CD4-positive, alpha-beta T cell treated with Interleukin-6 at 100 ng/mL for 8 hours (primary cell): ENCODE measurements around the gene SCUBE2.

Experiments used
- DNase-seq: peaks from one replicate; pipeline ENCODE4 v3.0.0-alpha.2; 2020; ENCODE audit warnings: mixed read lengths, low spot score

The SCUBE2 gene

GRCh38 chr11:9074338-9075029 is 16.9 kb downstream of the SCUBE2 start:
- DNase-seq = no peak

GRCh38 chr11:9073466-9074225 is 17.8 kb downstream of the SCUBE2 start:
- DNase-seq = no peak

GRCh38 chr11:9072626-9073176 is 18.7 kb downstream of the SCUBE2 start:
- DNase-seq = no peak

- no peak for DNase-seq
These were observed 19.7 kb downstream of the SCUBE2 start for GRCh38 chr11:9071692-9072091.

GRCh38 chr11:9070749-9071491 is 20.5 kb downstream of the SCUBE2 start:
- no peak for DNase-seq

GRCh38 chr11:9069862-9070470 is 21.4 kb downstream of the SCUBE2 start:
- no peak for DNase-seq

GRCh38 chr11:9069256-9069655 is 22.1 kb downstream of the SCUBE2 start:
- DNase-seq = no peak

GRCh38 chr11:9066433-9066925 is 24.9 kb downstream of the SCUBE2 start:
- DNase-seq = no peak

- DNase-seq = no peak
These were observed 25.6 kb downstream of the SCUBE2 start for GRCh38 chr11:9065607-9066432.

GRCh38 chr11:9061807-9062206 is 29.6 kb downstream of the SCUBE2 start:
- DNase-seq = no peak

- DNase-seq = no peak
These were observed 30.7 kb downstream of the SCUBE2 start for GRCh38 chr11:9060700-9061111.

- no peak for DNase-seq
These were observed 32.0 kb downstream of the SCUBE2 start for GRCh38 chr11:9059406-9059805.

GRCh38 chr11:9057888-9058287 is 33.5 kb downstream of the SCUBE2 start:
- DNase-seq = no peak

- no peak for DNase-seq
These were observed 34.4 kb downstream of the SCUBE2 start for GRCh38 chr11:9057007-9057406.

- DNase-seq = no peak
These were observed 34.9 kb downstream of the SCUBE2 start for GRCh38 chr11:9056467-9056866.

GRCh38 chr11:9053316-9054035 is 37.9 kb downstream of the SCUBE2 start:
- DNase-seq = no peak

GRCh38 chr11:9052316-9052715 is 39.1 kb downstream of the SCUBE2 start:
- no peak for DNase-seq

- no peak for DNase-seq
These were observed 41.4 kb downstream of the SCUBE2 start for GRCh38 chr11:9049959-9050358.

GRCh38 chr11:9047964-9048523 is 43.4 kb downstream of the SCUBE2 start:
- DNase-seq = no peak

GRCh38 chr11:9046481-9046880 is 44.9 kb downstream of the SCUBE2 start:
- DNase-seq = no peak
